Prostate gland (tissue), 2 donors: ENCODE measurements around the gene PLA2G4A.

ENCODE experiments used
- POLR2A ChIP-seq: fragments of 450-650 bp; IDR thresholded peaks from one replicate; pipeline ENCODE4 v1.6.1; 2016; ENCODE audit warnings: antibody characterized with exemption, mild to moderate bottlenecking
- POLR2AphosphoS5 ChIP-seq: sonication (generic); formaldehyde crosslinking; IDR thresholded peaks from one replicate; pipeline ENCODE4 v1.6.1; 2017; ENCODE audit warnings: antibody characterized with exemption
- TF ChIP-seq, protein P1 (sequence below), 4 experiments: fragments of 200-600 bp in 2 of 4; fragments of 450-650 bp in 2 of 4; sonication (generic) in 2 of 4; IDR thresholded peaks; 1 replicate in 3 of 4; 2 replicates in 1 of 4; pipeline ENCODE4 v1.5.1; 2016 to 2019; ENCODE audit warnings: antibody characterized with exemption in 4 of 4, mild to moderate bottlenecking in 2 of 4, moderate library complexity in 2 of 4

- TF ChIP-seq, protein P1, sequence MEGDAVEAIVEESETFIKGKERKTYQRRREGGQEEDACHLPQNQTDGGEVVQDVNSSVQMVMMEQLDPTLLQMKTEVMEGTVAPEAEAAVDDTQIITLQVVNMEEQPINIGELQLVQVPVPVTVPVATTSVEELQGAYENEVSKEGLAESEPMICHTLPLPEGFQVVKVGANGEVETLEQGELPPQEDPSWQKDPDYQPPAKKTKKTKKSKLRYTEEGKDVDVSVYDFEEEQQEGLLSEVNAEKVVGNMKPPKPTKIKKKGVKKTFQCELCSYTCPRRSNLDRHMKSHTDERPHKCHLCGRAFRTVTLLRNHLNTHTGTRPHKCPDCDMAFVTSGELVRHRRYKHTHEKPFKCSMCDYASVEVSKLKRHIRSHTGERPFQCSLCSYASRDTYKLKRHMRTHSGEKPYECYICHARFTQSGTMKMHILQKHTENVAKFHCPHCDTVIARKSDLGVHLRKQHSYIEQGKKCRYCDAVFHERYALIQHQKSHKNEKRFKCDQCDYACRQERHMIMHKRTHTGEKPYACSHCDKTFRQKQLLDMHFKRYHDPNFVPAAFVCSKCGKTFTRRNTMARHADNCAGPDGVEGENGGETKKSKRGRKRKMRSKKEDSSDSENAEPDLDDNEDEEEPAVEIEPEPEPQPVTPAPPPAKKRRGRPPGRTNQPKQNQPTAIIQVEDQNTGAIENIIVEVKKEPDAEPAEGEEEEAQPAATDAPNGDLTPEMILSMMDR (IDR thresholded peaks at IDR 0.05) = no peak
- TF ChIP-seq POLR2AphosphoS5 (no peak), POLR2A (no peak)
Measured at GRCh38 chr1:186996816-186997215, 168.1 kb downstream of the PLA2G4A start.
